GM06990 (cell line): Measurements from ENCODE around the gene SLC35D3.

Experiments
- DNase-seq: peaks from one replicate; pipeline ENCODE4 v3.0.0-alpha.2; 2011; ENCODE audit not compliant: insufficient read length; ENCODE audit errors: extremely low read depth
- H3K27me3 ChIP-seq: replicated peaks from 2 replicates; pipeline ENCODE4 v1.6.0; 2011; ENCODE audit warnings: low read length; ENCODE audit not compliant: control insufficient read depth, insufficient read depth
- H3K36me3 ChIP-seq: 2 replicates; pipeline ENCODE4 v1.5.1; 2011; ENCODE audit warnings: low read length; ENCODE audit not compliant: control insufficient read depth, insufficient read depth
- H3K4me3 ChIP-seq: replicated peaks from 2 replicates; pipeline ENCODE4 v1.5.1; 2011; ENCODE audit warnings: low read depth, mild to moderate bottlenecking, control low read depth, low read length
- TF ChIP-seq, protein P1 (sequence below): IDR thresholded peaks from 2 replicates; pipeline ENCODE4 v1.5.1; 2011; ENCODE audit warnings: low read length, control low read depth, mild to moderate bottlenecking, inconsistent platforms; ENCODE audit not compliant: insufficient read depth, poor library complexity, severe bottlenecking

SLC35D3 gene

DNA sequence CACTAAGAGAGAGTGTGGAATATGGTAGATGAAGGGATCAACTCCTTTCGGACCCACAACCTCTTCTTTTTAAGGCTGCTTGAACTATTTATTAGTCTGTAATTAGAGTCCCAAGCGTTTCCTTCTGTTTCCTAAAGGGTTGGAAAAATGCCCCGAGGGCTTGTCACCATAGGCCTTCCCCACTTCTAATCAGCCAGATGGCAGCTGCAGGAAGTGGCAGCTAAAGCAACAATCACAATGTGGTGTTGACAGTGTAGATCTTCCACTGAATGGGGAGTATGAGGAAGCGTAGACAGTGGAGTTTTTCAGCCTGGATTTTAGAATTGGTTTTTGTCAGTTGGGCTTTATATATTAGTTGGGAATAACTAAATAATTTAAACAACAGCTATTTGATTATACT lies 40.6 kb downstream of the SLC35D3 start:
- DNase-seq = no peak
- no peaks in the 10 kb centered on the region for H3K27me3 ChIP-seq
- H3K4me3 ChIP-seq = no peak overlapping the region
- TF ChIP-seq, protein P1, sequence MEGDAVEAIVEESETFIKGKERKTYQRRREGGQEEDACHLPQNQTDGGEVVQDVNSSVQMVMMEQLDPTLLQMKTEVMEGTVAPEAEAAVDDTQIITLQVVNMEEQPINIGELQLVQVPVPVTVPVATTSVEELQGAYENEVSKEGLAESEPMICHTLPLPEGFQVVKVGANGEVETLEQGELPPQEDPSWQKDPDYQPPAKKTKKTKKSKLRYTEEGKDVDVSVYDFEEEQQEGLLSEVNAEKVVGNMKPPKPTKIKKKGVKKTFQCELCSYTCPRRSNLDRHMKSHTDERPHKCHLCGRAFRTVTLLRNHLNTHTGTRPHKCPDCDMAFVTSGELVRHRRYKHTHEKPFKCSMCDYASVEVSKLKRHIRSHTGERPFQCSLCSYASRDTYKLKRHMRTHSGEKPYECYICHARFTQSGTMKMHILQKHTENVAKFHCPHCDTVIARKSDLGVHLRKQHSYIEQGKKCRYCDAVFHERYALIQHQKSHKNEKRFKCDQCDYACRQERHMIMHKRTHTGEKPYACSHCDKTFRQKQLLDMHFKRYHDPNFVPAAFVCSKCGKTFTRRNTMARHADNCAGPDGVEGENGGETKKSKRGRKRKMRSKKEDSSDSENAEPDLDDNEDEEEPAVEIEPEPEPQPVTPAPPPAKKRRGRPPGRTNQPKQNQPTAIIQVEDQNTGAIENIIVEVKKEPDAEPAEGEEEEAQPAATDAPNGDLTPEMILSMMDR = no peak
- H3K36me3 ChIP-seq = no peaks in the 10 kb centered on the region

DNA sequence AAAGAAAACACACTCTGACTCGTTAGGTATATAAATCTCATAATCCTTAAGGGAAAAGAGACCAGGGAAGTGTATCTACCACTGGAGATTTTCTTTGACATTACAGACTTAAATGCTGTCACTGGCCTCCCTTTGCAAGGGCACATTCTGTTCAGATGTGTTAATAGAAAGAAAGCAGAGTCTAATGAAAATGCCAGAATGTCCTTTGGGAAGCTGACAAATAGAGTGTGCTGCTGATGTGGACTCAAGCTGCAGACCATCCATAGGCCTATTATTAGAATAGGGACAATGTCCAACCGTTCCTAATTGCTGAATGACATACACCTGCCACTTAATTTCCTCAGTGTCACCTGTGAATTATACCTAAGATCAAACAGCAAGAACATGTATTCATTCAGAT lies 41.2 kb downstream of the SLC35D3 start:
- TF ChIP-seq, protein P1 = no peak
- DNase-seq = no peak
- H3K27me3 ChIP-seq = no peaks in the 10 kb centered on the region
- no peaks in the 10 kb centered on the region for H3K36me3 ChIP-seq
- no peak overlapping the region for H3K4me3 ChIP-seq

DNA sequence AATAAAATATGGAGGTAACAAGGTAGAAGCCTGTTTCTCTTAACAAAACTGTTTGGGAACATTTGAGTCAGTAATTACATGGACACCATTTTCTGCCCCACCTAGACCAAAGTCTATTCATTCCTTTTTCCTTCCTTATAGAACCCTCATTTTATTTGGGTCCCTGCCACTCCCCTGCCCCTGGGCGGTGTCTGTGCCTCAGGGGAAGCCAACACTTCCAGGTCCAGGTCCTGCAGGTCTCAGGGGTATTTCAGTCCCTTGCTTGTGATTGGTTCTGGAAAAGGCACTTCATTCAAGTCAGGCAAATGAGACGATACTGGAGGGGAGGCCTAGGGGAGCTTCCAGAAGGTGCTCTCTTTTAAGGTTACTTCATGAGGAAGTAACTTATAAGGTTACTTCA lies 42.3 kb downstream of the SLC35D3 start:
- no peaks in the 10 kb centered on the region for H3K36me3 ChIP-seq
- no peaks in the 10 kb centered on the region for H3K27me3 ChIP-seq
- no peak overlapping the region for H3K4me3 ChIP-seq
- TF ChIP-seq, protein P1 = no peak
- DNase-seq = no peak

DNA sequence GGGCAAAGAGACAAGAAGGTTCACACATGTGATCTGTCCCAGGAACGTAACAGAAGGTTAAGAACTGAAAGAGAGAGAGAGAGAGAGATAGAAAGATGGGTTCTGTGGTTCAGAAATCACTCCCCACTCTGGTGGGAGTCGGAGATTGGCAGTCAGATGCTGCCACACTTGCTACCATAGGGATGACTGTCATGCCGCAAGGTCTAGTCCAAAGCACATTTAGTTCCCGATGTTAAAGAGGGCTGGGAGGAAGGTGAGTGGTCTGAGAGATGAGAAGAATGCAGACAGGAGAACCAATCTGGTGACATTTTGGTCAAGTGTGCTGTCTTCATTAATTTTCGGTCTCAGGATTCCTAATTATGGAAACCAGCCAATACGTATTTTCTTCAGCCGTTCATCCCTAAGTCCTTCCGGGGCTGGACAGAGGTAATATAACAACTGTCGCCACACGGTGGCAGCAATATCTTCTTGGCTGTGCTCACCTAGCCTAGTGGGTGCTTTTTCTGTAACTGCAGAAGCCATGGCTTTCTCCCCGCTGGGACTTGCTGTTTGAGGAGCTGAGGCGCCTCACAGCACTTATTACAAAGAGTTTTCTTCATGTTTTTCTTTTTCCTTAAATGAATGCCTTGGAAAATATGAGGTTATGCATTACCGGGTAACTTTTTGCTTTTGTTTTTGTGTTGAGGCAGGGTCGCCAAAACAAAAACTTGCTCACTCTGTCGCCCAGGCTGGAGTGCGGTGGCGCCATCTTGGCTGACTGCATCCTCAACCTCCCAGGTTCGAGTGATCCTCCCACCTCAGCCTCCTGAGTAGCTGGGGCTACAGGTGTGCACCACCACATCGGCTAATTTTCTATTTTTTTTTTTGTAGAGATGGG lies 46.0 kb downstream of the SLC35D3 start:
- Histone ChIP-seq H3K27me3 (no peaks in the 10 kb centered on the region; the same call in 1 of the 2 replicates), H3K4me3 (no peak overlapping the region), H3K36me3 (no peaks in the 10 kb centered on the region)
- DNase-seq = no peak
- TF ChIP-seq, protein P1 = peak; percentile 70

DNA sequence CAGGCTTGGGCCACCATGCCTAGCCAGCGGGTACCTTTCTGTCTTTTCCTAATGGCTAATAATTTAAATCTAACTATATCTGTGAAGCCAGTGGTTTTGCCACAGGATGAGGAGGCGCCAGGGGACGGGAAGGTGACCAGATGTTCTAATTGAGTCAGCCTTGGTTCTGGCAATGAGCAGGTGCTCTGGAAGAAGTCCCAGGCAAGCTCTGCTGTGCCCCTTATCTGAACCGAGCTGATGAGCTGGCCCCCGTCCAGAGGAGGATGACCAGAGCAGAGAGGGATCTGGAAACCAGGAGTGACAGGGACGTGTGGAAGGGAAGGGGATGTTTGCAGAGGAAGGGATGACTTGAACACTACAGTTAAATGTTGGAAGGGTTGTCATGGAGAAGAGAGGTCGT lies 46.7 kb downstream of the SLC35D3 start:
- Histone ChIP-seq H3K4me3 (no peak overlapping the region), H3K27me3 (no peaks in the 10 kb centered on the region; the same call in 1 of the 2 replicates), H3K36me3 (no peaks in the 10 kb centered on the region)
- TF ChIP-seq, protein P1 = no peak
- DNase-seq = no peak

DNA sequence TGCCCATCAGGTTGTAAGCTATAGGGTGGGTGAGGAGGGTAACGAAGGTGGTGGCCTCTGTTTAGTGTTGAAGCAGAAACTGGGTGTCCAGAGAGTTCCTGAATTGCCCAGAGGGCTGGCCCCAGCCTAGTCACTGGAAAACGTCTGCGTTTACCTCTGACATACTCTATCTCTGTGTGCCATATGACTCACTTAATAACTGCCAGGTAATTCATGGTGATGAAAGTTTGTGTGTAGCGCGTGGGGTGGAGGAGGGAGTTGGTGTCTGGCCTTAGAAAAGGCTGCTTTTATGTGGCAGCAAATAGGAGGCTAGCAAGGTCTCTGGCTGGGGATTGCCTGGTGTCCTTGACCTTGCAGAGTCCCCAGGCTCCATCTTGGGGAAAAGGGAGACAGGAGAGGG lies 47.3 kb downstream of the SLC35D3 start:
- no peak overlapping the region for H3K4me3 ChIP-seq
- H3K36me3 ChIP-seq = no peaks in the 10 kb centered on the region
- no peaks in the 10 kb centered on the region; the same call in 1 of the 2 replicates for H3K27me3 ChIP-seq
- TF ChIP-seq, protein P1 = no peak
- DNase-seq = no peak
